ENCODE data around the gene DENND1A.
"Not testable (repeated sequence)": the region's sequence is repeated elsewhere in the genome, so short reads cannot be mapped to it uniquely, and the experiment has no call there.

The DENND1A gene

GRCh38 chr9:123763910-123764588 lies 165.9 kb downstream of the DENND1A start:
- DNase-seq: no peak

DNA sequence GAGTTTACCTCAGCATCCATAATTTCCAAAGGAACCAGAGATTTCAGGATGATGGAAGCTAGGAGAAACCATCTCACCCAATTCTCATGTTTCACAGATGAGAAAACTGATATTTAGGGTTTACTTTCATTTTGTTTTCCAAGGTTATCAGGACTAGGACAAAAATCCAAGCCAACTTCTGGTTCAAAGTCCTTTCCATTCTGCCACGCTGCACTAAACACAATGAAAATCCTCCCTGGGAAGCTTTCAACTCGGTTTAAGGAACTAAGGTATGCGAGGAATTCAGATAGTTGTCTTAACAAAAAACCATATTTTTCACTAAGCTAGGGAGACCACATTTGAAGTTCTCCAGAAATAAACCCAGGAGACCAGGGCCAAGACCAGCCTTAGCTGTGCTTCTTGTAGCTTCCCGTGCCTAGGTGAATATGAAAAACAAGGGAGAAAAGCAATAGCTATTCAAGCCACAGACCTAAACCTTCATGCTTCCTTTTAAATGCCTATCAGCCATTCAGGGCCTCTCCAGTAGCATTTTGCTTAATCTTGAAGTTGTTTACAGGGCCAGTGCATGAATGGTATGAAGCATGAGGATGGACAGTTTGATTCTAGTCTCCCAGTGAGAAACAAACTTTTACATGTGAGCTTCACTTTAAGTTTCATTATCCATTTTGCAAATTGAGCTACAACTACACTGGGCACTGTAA lies 167.9 kb downstream of the DENND1A start:
- no peak for DNase-seq

GRCh38 chr9:123757960-123758359 lies 172.0 kb downstream of the DENND1A start:
- DNase-seq: peak in 2 of 4 experiments; percentile 11 to 14

GRCh38 chr9:123757547-123757946 lies 172.4 kb downstream of the DENND1A start:
- no peak for DNase-seq

GRCh38 chr9:123756484-123757106 lies 173.3 kb downstream of the DENND1A start:
- DNase-seq: peak in 1 of 4 experiments; percentile 19

DNA sequence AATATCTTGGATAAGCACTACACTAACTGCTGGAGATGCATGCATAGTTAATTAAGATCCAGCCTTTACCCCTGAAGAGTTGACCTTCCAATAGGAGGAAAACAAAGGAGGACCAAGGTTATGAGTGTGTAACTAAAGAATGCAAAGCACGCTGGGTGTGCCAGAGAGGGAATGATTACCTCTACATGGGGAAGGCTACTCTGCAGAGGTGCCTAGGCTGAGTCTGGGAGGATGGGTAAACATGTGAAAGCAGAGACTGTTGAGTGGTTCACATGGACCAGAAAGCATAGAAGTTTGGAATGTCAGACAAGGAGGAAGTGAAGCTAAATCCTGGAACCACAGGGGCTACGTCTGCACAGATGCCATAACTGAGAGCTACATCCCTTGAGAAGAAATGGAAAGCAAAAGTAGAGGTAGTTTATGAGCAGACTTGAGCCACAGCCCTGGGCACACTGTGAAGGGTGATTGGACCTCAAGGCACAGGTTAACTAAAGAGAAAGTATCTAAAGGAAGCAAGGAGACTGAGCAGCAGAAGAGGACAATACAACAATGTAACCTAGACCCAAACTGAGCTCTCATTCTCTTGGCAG lies 176.2 kb downstream of the DENND1A start:
- DNase-seq: no peak

GRCh38 chr9:123753016-123753415 lies 176.9 kb downstream of the DENND1A start:
- DNase-seq: no peak

- peak; percentile 52 to 76 (median 67) for DNase-seq
Measured at GRCh38 chr9:123749580-123750202, 180.2 kb downstream of the DENND1A start.

GRCh38 chr9:123746765-123747164 lies 183.2 kb downstream of the DENND1A start:
- no peak for DNase-seq

DNA sequence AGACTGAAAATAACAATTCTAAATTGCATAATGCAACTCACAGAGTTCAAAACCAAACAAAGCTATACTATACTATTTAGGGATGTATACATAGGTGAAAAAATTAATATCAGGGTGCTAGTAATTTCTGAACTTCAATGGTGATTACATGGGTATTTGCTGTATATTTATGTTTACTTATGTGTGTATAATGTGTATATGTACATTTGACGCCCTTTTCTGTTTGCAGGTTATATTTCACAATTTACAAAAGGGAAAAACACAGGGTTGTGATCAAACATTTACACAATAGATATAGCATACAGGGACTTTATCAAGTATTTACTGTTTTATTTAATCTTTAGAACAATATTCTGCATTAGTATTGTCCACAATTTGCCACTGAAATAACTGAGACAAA lies 184.0 kb downstream of the DENND1A start:
- DNase-seq: no peak

DNA sequence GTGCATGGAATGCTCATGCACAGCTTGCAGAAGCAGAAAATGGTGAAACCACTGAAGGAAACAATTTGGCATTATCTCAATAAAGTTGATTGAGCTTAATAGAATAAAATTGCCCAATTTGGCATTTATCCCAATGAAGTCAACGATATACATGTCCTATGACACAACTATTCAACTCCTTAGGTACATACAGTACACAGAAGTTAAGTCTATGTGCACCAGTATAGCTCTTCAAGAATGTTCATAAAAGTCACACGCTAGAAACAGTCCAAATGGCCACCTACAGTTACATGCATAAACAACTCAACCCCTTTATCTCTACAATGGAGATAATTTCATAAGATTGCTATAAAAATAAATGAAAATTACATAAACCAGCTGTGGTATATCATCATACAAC lies 184.5 kb downstream of the DENND1A start:
- no peak for DNase-seq

- DNase-seq: no peak
Measured at GRCh38 chr9:123743737-123744136, 186.2 kb downstream of the DENND1A start.

DNA sequence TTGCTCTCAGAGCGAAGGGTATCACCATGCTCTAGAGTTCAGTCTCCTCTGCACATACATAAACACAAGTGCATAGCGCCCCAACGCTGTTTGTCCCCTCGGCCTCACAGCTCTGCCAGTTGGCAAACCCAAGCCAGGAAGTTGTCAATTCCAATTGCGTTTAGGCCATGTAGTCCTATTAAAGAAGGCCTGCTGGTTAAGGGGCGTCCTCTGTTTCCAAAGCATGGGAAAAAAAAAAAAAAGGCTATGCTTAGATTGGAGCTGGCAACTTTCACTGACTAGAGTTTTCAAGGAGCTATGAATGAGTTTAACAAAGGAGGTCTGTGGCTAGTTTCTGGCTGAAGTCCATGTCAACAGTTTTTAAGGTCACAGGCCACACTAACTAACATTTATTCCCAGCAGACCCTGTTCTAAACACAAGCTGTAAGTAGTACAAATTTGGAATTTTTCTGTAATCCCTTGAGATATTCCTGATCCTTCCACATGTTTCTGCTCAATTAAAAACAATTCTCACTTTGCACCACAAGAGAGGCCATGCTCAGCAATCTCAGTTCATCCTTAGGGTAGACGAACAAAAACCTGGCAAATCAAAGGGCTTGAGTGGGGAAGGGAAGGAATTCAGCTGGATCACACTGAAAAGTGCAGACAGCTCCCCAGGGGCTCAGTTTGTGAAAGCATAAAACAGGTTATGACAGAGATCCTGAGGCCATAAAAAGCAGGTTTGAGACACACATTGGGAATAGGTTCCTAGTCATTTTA lies 187.7 kb downstream of the DENND1A start:
- DNase-seq: no peak

- DNase-seq: no peak
Measured at GRCh38 chr9:123741214-123741613, 188.7 kb downstream of the DENND1A start.

- DNase-seq: no peak
Measured at GRCh38 chr9:123739902-123740301, 190.0 kb downstream of the DENND1A start.

- no peak for DNase-seq
Measured at GRCh38 chr9:123739387-123739786, 190.5 kb downstream of the DENND1A start.

DNA sequence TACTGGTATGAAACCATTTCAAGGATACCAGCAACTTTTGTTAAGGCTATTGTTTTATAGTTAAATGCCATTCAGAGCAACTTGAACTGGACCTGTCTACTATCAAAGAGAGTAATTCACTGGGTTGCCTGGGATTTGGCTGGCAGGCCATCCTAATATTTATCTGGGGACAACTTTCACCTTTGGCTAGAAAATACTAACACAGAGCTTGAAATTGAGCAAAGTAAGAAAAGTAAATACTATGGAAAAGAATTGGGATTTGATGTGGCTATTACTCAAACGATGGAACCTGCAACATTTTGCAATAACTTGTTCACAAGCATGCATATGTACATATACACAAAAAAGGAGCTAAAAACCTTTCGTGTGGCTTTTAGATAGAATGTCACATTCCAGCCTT lies 191.3 kb downstream of the DENND1A start:
- DNase-seq: no peak

- DNase-seq: no peak
Measured at GRCh38 chr9:123735376-123735775, 194.6 kb downstream of the DENND1A start.

DNA sequence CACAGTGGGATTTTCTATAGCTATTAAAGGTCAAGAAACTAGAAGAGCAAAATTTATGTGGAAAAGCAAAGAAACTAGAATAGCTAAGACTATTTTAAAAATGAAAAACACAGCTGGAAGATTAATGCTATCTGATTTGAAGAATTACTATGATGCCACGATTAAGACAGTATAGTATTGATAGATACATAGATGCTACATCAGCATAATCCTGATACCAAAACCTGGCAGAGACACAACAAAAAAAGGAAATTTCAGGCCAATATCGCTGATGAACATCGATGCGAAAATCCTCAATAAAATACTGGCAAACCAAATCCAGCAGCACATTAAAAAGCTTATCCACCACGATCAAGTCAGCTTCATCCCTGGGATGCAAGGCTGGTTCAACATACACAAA lies 201.4 kb downstream of the DENND1A start:
- DNase-seq: not testable (repeated sequence)

DNA sequence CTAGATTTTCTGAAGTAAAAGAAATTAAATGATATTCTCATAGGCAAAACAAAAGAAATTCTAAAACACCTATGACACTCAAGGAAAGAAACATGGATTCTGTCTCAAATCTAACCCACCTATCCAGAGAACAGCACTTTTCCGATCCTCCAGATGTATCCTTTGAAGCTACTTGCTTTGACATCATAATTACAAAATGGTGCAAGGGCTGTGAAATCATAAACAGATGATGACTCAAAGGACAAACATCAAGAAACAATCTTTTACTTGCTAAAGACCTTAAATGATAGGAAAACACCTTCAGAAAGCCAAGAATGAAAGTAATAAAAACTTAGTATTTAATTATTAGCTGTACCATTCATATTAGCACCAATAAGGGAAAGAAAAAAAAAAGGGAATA lies 202.6 kb downstream of the DENND1A start:
- no peak for DNase-seq

DNA sequence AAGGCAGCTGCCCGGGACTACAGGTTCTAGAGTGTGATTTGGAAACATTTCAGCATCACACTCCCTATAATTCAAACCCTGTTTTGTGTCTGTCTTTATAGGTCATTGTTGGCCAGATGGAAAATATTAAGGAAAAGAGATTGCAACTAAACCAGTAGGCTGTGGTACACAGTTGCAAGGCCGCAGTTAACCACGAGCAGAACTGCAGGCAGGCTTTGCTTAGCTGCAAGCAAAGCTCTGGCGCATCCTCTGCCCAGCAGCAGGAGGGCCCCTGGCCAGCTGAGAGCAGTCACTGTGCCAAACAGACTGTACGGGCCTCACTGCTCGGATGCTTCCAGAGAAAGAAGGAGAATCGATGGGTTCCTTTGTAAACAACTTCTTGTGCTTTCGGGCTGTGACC lies 204.5 kb downstream of the DENND1A start:
- no peak for DNase-seq

GRCh38 chr9:123724211-123724796 lies 205.6 kb downstream of the DENND1A start:
- peak in 3 of 4 experiments; percentile 23 to 39 (median 36) for DNase-seq

Data from suppressor macrophage (primary cell).